NCI-H146 treated with DMSO at 0.1 percent for 48 hours (cell line): ENCODE data around the gene PTPN21.
A peak's percentile ranks its signal among the peaks of the same experiment; 100 is the strongest.
"Not testable (repeated sequence)": the region's sequence is repeated elsewhere in the genome, so short reads cannot be mapped to it uniquely, and the experiment has no call there.

Experiments
- DNase-seq: peaks from one replicate; lab custom pipeline; 2025; ENCODE audit not compliant: unreplicated experiment; lab: John Stamatoyannopoulos, UW

The PTPN21 gene

DNA sequence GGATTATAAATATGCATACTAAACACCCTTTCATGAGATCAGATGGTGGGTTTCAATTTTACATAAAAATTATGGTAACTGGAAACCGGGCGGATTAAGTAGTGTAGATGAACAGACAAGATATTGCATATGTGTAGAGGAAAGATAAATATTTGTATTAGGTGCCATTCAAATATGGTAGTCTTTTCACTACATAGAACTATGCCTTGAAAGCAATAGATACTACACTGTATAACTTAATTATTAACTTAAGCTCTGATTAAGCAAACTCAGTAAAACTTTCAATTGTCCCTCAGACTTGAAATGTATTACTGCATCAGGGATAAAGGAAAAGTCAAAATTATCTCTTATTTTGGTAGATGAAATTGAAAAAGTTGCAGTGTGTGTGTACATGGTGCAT is 1.9 kb downstream of the PTPN21 start:
- no peak for DNase-seq

GRCh38 chr14:88551980-88552431 is 2.8 kb downstream of the PTPN21 start:
- no peak for DNase-seq

GRCh38 chr14:88551094-88551870 is 3.5 kb downstream of the PTPN21 start:
- peak; percentile 38 for DNase-seq

DNA sequence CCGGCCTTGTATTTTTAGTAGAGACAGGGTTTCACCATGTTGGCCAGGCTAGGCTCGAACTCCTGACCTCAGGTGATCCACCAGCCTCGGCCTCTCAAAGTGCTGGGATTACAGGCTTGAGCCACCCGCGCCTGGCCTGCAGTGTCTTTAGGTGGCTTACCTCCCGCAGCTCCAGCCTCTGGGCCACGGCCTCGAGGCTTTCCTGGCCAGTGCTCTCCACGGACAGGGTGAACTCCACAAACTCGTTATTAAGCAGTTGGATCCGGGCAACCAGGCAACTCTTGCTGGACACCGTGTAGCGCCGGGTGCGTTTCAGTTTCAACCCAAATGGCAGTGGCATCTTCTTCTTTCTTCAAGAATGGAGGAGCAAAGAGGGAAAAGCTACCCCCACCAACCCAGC is 4.7 kb downstream of the PTPN21 start:
- no peak for DNase-seq

GRCh38 chr14:88547386-88547780 is 7.4 kb downstream of the PTPN21 start:
- DNase-seq: no peak

- DNase-seq: no peak
These were observed 8.0 kb downstream of the PTPN21 start for GRCh38 chr14:88546621-88547385.

DNA sequence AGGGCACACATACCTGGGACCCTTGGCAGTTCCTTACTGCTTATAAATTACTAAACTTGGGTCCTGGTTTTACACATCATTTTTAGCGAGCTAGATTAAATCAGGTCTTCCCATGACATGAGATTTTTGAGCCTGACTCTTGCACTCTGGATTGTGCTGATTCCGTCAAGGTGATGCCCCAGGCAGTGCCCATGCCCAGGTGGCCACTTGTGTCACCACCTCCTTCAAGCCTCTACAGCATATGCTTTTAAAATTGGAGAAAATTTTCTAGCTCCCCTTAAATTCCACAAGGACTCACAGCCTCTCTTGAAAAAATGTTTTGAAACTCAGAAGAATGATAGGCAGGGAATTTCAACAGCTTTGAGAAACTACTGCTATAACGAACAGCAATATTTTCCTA is 9.6 kb downstream of the PTPN21 start:
- no peak for DNase-seq

DNA sequence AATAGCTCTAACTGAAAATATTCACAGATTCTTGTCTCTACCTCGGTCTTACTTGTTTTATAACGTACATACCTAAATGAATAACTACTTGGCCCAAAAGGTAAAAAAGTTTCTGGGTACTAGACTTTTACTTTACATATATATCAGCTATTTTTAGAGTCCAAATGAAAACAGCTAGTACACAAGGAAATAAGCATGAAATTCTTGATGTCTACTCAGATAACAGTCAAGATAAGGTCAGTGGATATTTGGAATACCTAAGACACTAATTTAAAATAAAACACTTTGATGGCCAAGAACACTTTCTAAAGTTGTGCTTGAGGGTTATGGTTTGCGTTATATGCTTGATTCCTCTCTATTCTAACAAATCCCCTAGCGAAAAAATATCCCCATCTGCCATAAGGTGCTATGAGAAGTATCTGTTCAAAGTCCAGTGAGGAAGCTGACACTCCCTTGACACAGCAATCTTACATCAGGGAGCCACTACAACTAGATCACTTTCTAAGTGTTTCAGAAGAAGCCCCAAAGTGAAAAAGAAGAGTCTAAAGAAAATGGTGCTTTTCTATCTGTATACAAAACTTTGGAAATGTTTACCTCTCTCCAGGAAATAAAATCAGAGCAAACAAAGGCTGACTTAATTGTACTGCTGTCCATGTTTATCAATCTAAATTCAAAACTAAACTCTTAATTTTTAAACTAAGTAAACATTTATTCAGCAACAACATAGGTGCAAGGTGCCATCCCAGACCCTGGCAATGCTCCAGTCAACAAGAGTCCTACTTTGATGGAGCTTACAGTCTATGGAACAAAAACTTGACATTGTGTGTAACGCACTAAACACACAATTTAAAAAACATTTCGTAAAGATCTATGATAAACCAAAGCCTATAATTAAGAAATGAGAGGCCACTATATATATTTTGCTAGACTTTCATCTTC is 11.7 kb downstream of the PTPN21 start:
- DNase-seq: no peak

DNA sequence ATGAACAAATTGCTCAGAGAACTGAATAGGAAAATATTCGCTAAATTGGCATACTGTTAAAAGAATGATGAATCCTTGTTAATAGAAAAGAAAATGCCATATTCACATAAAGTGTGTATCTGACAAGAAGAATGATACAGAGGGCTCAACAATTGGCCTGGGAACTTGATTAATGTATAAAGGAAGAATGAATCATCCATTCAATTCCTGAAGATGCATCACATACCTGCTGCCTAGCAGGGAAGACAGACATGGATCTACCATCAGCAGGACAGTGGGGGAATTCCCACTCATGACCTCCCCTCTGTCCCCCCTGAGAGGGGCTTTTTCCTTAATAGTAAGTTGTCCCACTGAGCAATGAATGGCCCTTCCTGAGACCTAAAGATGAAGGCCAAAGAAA is 13.5 kb downstream of the PTPN21 start:
- DNase-seq: no peak

GRCh38 chr14:88535813-88536212 is 19.0 kb downstream of the PTPN21 start:
- no peak for DNase-seq

GRCh38 chr14:88535149-88535548 is 19.7 kb downstream of the PTPN21 start:
- no peak for DNase-seq

GRCh38 chr14:88533064-88533602 is 21.7 kb downstream of the PTPN21 start:
- DNase-seq: no peak

DNA sequence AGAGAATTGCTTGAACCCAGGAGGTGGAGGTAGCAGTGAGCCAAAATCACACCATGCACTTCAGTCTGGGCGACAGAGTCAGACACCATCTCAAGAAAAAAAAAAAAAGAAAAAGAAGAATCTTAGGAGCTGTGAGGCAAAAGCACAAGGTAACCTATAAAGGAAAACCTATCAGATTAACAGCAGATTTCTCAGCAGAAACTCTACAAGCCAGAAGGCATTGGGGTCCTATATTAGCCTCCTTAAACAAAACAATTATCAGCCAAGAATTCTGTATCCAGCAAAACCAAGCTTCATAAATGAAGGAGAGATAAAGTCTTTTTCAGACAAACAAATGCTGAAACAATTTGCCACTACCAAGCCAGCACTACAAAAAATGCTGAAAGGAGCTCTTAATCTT is 24.9 kb downstream of the PTPN21 start:
- DNase-seq: not testable (repeated sequence)

- no peak for DNase-seq
These were observed 32.4 kb downstream of the PTPN21 start for GRCh38 chr14:88522393-88522792.

- no peak for DNase-seq
These were observed 33.0 kb downstream of the PTPN21 start for GRCh38 chr14:88521818-88522217.

DNA sequence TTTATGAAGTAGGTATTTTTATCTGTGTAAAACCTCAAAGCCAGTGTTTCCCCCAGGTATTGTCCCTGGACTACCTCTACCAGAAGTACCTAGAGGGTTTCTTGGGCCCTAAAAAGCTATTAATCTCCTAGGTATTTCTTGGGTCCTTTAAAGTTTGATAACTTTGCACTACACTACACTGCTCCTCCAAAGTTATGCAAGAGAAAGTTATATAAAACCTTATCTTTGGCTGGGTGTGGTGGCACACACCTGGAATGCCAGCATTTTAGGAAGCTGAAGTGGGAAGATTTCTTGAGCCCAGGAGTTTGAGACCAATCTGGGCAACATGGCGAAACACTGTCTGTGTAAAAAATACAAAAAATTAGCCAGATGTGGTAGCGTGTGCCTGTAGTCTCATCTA is 34.9 kb downstream of the PTPN21 start:
- no peak for DNase-seq

GRCh38 chr14:88518592-88519512 is 36.0 kb downstream of the PTPN21 start:
- DNase-seq: no peak

DNA sequence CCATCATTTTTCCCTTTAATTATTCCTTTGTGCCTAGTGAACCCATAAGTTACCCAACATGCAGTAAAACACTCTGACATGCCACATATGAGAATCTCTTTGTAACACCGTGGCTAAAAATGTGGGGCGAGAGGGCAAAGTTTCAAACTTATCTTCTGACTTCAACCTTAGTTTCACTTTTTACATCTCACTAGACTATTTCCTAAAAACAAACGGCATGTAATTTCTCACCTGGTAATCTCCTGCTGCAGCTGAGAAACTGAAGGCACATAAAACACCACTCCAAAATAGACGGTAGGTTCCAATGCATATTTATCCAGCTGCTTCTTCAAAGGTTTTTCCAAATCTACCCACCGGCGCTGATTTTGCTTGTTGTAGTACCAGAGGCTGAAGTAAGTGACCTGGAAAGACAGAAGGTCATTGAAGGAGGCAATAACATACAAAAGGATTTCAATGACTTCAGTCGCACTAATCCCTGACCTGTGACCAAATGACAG is 37.9 kb downstream of the PTPN21 start:
- no peak for DNase-seq

- DNase-seq: no peak
These were observed 39.1 kb downstream of the PTPN21 start for GRCh38 chr14:88515499-88516221.
